Fibroblast of pulmonary artery (primary cell): Measurements from ENCODE around the gene PTPRN2.

Experiments
- DNase-seq: peaks from one replicate; pipeline ENCODE4 v3.0.0-alpha.2; 2010; ENCODE audit warnings: low read depth
- H3K4me3 ChIP-seq: replicated peaks from 2 replicates; pipeline ENCODE4 v1.5.1; 2011; ENCODE audit warnings: low read depth, mild to moderate bottlenecking, control low read depth, low read length, moderate library complexity
- TF ChIP-seq, protein P1 (sequence below): IDR thresholded peaks from 2 replicates; pipeline ENCODE4 v1.5.1; 2011; ENCODE audit warnings: mild to moderate bottlenecking, control low read depth, low read length, inconsistent platforms; ENCODE audit errors: missing control alignments

Gene PTPRN2

DNA sequence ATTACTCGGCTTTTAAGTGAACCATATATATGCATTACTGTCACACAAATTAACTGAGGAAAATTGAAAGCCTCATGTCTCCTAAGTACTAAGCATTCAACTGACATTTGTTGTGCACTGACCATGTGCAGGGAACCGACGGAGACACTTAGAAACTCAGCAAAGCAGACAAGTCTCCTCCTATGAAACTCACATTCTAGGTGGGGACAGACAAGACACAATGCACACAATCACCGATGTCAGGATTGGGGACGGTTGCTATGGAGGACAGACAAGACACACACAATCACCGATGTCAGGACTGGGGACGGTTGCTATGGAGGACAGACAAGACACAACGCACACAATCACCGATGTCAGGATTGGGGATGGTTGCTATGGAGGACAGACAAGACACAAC, 134.0 kb downstream of the PTPRN2 start:
- TF ChIP-seq, protein P1, sequence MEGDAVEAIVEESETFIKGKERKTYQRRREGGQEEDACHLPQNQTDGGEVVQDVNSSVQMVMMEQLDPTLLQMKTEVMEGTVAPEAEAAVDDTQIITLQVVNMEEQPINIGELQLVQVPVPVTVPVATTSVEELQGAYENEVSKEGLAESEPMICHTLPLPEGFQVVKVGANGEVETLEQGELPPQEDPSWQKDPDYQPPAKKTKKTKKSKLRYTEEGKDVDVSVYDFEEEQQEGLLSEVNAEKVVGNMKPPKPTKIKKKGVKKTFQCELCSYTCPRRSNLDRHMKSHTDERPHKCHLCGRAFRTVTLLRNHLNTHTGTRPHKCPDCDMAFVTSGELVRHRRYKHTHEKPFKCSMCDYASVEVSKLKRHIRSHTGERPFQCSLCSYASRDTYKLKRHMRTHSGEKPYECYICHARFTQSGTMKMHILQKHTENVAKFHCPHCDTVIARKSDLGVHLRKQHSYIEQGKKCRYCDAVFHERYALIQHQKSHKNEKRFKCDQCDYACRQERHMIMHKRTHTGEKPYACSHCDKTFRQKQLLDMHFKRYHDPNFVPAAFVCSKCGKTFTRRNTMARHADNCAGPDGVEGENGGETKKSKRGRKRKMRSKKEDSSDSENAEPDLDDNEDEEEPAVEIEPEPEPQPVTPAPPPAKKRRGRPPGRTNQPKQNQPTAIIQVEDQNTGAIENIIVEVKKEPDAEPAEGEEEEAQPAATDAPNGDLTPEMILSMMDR, result no peak
- DNase-seq, result no peak
- no peak overlapping the region for H3K4me3 ChIP-seq

DNA sequence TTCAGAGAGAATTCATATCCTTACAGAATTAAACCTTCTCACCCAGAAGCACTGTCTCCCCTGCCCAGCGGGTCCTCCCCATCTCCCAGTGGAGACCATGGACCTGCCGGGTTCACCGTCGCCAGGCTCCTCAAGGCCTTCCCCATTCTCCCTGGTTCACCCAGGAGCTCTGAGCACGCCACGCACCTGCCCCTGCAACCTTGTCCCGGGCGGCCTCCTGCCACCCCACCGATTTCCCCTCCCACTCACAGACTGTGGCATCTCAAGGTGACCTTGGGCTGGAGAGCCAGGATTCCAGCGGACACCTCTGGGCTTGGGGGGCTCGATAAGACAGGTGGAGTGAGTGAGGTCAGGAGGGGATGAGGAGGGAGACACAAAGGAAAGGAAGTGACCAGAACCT, 135.3 kb downstream of the PTPRN2 start:
- no peak for DNase-seq
- no peak overlapping the region for H3K4me3 ChIP-seq
- TF ChIP-seq, protein P1, result no peak

DNA sequence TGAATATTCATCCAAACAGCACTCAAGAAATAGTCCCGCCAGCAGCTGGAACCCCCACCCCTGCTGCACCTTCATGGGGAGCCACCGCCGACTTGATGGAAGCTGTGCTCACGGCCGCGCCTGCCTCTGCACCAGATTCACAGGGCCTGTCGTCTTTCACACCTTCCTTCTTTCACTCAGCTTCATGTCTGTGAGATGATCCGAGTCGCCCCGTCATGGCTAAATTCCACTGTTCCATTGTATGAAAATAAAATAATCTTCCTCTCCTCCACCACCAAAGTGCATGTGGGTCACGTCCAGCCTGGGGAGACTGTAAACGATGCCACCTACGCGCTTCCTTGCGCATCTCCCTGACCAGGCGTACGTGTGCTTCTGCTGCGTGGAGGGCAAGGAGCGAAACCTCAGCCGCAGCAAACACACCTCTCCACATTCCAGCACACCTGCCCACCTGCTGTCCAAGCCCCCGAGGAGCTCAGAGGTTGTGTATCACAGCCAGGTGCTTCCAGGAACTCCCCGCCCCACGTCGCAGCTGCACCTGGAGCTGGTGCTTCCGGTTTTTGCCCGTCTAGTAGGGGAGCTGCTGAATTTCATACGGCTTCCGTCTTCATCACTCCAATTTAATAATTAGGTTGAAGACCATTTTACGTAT, 137.0 kb downstream of the PTPRN2 start:
- no peak for DNase-seq
- TF ChIP-seq, protein P1, result no peak
- H3K4me3 ChIP-seq, result no peak overlapping the region

DNA sequence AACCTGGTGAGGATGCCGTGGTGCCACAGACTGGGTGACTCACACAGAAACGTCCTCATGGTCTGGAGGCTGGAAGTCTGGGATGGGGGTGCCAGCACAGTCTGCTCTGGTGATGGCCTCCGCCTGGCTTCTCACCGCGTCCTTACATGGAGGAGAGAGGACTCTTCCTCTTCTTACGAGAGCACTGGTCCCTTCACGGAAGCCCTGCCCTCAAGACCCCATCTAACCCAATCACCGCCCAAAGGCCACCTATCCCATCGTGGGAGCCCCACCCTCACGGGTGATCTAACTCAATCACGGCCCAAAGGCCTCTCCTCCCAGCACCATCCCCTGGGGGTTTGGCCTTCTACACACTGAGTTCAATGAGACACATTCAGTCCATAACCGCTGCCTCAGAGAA, 137.7 kb downstream of the PTPRN2 start:
- H3K4me3 ChIP-seq, result no peak overlapping the region
- TF ChIP-seq, protein P1, result no peak
- DNase-seq, result no peak

DNA sequence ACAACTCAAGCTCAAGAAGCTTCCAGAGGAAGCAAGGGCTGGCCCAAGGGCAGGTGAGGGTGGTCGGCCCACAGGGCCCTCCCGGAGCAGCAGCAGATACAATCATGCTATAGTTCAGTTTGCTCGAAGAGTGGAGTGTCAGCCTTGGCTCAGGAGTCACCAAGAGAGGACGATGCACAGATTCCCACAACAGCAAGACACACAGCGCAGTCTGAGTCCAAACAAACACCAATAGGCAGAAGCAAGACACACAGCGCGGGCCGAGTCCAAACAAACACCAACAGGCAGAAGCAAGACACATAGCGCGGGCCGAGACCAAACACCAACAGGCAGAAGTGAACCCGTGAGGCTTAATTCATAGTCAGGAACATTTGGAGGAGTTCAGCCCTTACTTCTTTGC, 138.4 kb downstream of the PTPRN2 start:
- H3K4me3 ChIP-seq, result no peak overlapping the region
- DNase-seq, result no peak
- TF ChIP-seq, protein P1, result no peak

DNA sequence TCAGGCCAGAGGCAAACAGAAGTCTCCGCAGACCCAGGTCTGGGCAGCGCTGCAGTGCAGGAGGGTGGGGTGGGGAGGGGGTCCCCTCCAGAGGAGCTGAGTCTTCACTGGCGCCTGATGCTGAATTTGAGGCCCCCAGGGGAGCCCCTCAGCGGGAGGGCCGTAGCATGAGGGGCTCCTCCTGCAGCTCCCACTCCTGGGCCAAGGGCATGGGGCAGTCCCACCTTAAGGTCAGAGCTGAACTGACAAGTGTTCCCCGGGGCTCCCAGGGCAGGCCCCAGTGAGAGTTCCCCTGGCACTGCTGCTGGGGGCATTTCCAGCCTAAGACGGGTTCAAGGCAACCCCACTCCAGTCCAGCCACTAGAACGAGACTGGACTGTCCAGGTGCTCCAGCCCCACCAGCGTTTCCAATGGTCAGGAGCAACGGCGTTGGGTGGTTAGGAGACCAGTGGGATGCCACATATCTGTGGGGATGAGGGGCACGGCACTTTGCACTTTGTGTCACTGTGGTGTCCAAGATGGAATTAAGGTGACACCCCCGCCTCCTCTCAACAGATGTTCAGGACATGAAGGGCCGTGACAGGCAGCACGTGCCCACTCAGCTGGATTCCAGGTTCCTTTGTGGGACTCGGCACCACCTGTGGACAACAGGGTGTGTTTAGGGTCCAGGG, 139.1 kb downstream of the PTPRN2 start:
- no peak overlapping the region for H3K4me3 ChIP-seq
- TF ChIP-seq, protein P1, result no peak
- no peak for DNase-seq
